NB4 (cell line): ENCODE data around the gene SPACA4.

Experiments
- DNase-seq: peaks from one replicate; pipeline ENCODE4 v3.0.0; 2010; ENCODE audit warnings: low read depth
- H3K4me3 ChIP-seq: one replicate; pipeline ENCODE4 v1.5.1; 2011; ENCODE audit warnings: mild to moderate bottlenecking, low read depth, low read length, moderate library complexity
- MYC ChIP-seq: IDR thresholded peaks from 2 replicates; pipeline ENCODE4 v1.6.1; 2011; ENCODE audit warnings: low read depth, low read length
- POLR2A ChIP-seq: IDR thresholded peaks from 2 replicates; pipeline ENCODE4 v1.6.1; 2011; ENCODE audit warnings: mild to moderate bottlenecking; ENCODE audit not compliant: insufficient read length; ENCODE audit errors: extremely low read depth
- TF ChIP-seq, protein P1 (sequence below): IDR thresholded peaks from 2 replicates; pipeline ENCODE4 v1.6.1; 2011; ENCODE audit warnings: low read depth, low read length
- TF ChIP-seq, protein P2 (sequence below): IDR thresholded peaks from one replicate; pipeline ENCODE4 v1.5.1; 2012; ENCODE audit warnings: low read depth, low read length

Gene SPACA4

DNA sequence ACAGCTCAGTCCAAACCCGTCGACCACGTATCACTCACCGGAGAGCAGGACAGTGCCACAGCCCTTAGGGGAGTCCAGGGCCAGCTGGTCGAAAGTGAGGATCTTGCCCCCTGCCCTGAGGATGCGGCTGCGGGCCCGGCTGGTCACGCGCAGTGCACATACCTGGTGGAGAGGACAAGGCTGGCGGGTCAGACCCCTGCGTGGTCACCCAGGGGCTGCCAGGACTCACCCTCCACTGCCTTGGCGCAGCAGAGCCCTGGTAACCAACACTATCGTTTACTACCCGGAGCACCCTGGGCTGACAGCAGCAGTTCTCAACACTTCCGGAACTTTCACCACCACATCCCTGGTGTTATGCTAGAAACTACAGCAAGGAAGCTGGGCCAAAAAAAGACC, 9.5 kb downstream of the SPACA4 start:
- TF ChIP-seq MYC: no peak
- TF ChIP-seq, protein P1, sequence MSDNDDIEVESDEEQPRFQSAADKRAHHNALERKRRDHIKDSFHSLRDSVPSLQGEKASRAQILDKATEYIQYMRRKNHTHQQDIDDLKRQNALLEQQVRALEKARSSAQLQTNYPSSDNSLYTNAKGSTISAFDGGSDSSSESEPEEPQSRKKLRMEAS: no peak
- no peak for TF ChIP-seq POLR2A
- TF ChIP-seq, protein P2, sequence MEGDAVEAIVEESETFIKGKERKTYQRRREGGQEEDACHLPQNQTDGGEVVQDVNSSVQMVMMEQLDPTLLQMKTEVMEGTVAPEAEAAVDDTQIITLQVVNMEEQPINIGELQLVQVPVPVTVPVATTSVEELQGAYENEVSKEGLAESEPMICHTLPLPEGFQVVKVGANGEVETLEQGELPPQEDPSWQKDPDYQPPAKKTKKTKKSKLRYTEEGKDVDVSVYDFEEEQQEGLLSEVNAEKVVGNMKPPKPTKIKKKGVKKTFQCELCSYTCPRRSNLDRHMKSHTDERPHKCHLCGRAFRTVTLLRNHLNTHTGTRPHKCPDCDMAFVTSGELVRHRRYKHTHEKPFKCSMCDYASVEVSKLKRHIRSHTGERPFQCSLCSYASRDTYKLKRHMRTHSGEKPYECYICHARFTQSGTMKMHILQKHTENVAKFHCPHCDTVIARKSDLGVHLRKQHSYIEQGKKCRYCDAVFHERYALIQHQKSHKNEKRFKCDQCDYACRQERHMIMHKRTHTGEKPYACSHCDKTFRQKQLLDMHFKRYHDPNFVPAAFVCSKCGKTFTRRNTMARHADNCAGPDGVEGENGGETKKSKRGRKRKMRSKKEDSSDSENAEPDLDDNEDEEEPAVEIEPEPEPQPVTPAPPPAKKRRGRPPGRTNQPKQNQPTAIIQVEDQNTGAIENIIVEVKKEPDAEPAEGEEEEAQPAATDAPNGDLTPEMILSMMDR: no peak
- no peak for DNase-seq
- H3K4me3 ChIP-seq: peak overlapping the region; percentile 68

DNA sequence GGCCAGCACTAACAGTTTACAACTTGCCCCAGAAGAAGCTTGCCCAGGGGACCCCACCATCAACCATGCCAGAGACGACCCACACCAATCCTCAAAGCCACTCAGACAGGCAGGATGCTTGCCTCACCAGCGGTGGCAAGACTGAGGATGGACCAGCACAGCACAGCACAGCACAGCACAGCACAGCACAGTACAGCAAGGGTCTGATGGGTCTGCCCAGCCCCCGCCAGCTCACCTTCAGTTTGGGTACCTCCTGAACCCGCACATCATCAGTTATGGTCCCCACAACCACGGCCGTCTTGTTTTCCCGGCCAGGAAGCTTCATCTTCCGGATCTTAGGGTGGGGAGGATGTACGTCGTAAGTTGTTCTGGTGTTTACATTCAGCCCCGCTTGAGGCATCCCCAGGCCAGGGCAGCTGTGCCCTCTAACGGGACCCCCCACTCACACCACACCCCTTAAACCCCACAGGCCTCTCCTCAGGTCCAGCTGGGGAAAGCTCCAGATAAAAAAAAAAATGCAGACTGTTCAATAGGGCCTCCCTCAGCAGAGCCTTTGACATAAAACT, 10.0 kb downstream of the SPACA4 start:
- DNase-seq: no peak
- TF ChIP-seq, protein P1: no peak
- TF ChIP-seq MYC: no peak
- TF ChIP-seq POLR2A: no peak
- TF ChIP-seq, protein P2: no peak
- H3K4me3 ChIP-seq: peak overlapping the region; percentile 68

DNA sequence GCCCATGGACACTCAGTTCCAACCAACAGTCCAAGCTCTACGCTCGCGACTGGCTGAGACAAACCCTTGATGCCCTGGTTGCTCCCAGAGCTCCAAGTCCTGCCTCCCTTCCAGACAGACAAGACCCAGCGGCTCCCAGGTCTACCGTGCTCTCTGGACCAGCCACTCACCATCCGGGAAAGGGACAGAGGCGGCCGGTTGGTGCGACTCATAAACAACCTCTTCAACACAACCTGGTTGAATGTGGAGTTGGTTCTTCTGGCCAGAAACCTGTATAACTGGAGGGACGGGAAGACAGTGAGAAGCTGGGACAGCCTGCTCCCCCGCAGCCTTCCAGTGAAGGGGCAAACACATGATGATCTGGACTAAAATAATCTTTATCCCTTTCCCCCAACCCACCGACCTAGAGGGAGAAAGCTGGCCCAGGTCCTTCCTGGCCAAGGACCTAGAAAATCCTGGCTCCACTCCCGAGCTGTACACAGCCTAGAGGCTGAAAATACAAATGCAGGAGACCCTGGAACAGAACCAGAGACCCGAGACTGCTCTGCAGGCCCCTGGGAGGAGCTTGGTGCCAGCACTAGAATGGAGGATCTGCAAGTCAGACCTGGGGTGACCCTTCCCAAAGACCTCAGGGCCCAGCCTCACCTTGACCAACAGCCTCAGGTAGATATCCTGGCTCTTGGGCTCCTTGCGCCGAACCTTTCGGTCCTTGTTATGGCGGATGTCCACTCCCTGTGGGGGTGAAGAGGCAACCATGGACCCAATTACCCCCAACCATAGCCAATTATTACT, 10.8 kb downstream of the SPACA4 start:
- no peak for DNase-seq
- TF ChIP-seq MYC (no peak), POLR2A (no peak)
- TF ChIP-seq, protein P1: no peak
- TF ChIP-seq, protein P2: peak; percentile 1
- peak overlapping the region; percentile 68 for H3K4me3 ChIP-seq

DNA sequence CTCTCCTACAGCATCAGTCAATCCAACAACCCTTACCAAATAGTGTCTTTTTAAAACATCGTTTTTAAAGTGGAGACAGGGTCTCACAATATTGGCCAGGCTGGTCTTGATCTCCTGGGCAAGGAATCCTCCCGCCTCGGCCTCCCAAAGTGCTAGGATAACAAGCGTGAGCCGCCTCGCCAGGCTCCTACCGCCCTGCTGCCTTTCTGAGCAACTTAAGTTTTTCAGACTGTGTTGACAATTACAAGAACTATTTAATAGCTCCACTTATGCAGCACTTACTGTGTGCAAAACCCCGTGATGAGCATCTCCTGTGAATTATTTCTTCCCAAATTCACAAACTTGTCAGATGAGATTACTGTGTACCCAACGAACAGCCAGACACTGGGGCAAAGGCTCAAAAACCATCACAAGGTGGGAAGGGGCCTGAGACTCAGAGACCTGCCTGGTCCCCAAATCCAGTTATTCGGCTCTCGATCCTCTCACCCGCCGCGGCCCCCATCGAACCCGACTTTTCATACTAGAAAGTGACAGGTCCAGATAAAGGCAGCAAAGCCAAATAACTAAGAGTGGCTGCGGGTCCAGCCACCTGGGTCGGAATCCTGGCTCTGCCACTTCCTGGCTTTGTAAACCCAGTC, 11.9 kb downstream of the SPACA4 start:
- no peak for DNase-seq
- peak overlapping the region; percentile 68 for H3K4me3 ChIP-seq
- TF ChIP-seq POLR2A (no peak), MYC (no peak)
- TF ChIP-seq, protein P2: no peak
- TF ChIP-seq, protein P1: no peak

DNA sequence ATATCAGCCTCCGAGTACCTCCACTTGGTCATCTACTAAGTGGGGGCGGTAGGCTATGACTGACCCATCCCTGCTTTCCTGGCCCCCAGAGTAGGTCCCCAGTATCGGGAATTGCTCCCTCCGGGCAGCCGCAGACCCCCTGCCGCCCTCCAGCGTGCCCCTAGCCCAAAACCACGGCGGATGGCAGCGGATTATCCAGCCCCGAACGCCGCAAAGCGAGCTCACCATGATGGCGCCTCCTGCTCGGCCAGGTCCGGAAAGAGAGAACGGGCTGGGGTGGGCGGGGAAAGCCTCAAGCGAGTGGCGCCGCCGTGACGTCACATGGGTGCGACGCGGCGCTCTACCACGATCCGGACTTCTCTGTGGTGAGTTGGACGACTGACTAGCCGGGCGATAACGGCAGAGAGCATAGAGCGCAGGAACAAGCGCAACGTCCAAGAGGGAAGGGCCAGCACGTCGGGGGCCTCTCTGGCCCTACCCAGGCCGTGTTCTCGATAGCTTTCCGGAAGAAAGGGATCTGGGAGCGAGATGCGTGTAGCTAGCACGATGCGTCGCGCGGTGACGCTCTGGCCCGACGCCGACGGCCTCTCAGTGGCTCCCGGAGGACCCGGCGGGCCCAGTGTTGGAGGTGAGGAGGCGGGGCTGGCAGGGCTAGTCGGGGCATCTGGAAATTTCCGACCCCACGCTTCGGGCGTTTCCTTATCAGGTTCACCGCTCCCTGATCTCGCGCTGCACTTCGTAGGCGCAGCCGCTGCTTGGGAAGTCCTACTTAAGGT, 12.6 kb downstream of the SPACA4 start, which contains the start of the genes RPL18 and SPHK2:
TSS of gene RPL18 (minus strand) at position 263 of the 776 bp plus-strand sequence. CDS start at position 228, 35 bp downstream.
TSS of gene SPHK2 (plus strand) at position 591 of the 776 bp plus-strand sequence. CDS start 1,009 bp downstream, outside the sequence.
- TF ChIP-seq MYC (no peak), POLR2A (no peak)
- TF ChIP-seq, protein P1: no peak
- TF ChIP-seq, protein P2: peak; percentile 7
- peak; percentile 100 for DNase-seq
- peak within 1 kb of the TSS; percentile 68 for H3K4me3 ChIP-seq
